Astrocyte of the cerebellum (primary cell): ENCODE results near the gene BPIFA2.

Source experiments
- DNase-seq: peaks from one replicate; pipeline ENCODE4 v3.0.0-alpha.2; 2011; ENCODE audit warnings: low read depth
- H3K4me3 ChIP-seq: 2 replicates; pipeline ENCODE4 v1.5.1; 2011; ENCODE audit warnings: mild to moderate bottlenecking, low read depth, low read length, moderate library complexity
- in situ Hi-C: cut with HindIII; loops from 2 replicates; pipeline ENCODE4 v1.10.0; 2017; ENCODE audit warnings: low sequenced_read_pairs
- TF ChIP-seq, protein P1 (sequence below): IDR thresholded peaks from 2 replicates; pipeline ENCODE4 v1.5.1; 2012; ENCODE audit warnings: low read length, low read depth, moderate library complexity, mild to moderate bottlenecking; ENCODE audit errors: missing control alignments

Gene BPIFA2

DNA sequence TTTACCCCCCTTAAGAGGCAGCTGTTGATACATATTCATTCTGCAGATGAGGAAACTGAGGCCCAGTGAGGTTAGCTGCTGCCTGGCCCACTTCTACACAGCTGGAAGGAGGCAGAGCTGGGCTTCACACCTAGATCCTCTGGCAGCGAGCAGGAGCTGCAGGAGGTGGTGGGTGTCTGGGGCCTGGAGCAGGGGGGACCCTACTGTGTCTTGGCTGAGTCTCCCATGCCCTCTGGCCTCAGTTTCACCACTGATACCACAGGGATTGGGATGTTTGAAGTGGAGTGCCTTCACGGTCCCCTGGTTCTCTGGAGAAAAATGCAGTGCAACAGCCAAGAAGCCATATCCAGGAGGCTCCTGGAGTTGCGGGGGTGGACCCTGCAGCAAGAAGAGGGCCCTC, 8.2 kb upstream of the BPIFA2 start:
- DNase-seq: no peak
- in situ Hi-C loops: no loop called here
- no peak overlapping the region for H3K4me3 ChIP-seq
- TF ChIP-seq, protein P1, sequence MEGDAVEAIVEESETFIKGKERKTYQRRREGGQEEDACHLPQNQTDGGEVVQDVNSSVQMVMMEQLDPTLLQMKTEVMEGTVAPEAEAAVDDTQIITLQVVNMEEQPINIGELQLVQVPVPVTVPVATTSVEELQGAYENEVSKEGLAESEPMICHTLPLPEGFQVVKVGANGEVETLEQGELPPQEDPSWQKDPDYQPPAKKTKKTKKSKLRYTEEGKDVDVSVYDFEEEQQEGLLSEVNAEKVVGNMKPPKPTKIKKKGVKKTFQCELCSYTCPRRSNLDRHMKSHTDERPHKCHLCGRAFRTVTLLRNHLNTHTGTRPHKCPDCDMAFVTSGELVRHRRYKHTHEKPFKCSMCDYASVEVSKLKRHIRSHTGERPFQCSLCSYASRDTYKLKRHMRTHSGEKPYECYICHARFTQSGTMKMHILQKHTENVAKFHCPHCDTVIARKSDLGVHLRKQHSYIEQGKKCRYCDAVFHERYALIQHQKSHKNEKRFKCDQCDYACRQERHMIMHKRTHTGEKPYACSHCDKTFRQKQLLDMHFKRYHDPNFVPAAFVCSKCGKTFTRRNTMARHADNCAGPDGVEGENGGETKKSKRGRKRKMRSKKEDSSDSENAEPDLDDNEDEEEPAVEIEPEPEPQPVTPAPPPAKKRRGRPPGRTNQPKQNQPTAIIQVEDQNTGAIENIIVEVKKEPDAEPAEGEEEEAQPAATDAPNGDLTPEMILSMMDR: no peak

DNA sequence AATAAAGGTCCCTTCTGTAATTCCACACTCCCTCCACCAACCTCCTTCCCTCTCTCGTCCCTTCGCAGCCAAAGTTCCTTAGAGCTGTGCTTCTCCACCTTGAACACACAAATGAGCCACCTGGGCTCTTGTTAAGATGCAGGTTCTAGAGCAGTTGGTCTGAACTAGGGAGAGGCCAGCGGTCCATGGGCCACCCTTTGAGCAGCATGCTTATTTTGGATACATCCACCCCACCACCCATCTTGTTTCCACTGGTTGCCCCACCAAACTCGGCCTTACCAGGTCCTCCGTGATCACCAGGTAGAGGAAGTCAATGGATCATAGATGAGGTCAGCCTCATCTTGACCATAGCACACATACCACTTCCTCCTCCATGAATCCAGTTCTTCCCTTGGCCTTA, 7.3 kb upstream of the BPIFA2 start:
- no peak for DNase-seq
- in situ Hi-C loops: no loop called here
- TF ChIP-seq, protein P1: no peak
- H3K4me3 ChIP-seq: no peak overlapping the region

DNA sequence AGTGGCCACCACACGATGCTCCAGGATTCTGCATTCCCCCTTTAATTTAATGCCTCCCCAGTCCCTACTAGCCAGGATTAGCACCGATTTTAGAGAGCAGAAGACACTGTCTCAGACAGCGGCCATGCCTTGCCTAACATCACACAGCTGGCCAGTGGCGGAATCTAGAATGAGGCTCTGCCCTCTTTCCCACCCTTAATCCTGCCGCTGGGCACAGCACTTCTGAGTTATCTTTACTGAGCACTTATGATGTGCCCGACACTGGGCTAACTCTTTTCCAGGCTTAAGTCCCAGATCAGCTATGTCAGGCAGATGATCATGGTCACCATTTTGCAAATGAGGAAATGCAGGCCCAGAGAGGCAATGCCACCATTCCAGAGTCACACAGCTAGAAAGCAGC, 5.6 kb upstream of the BPIFA2 start:
- in situ Hi-C loops: no loop called here
- DNase-seq: no peak
- no peak overlapping the region for H3K4me3 ChIP-seq
- TF ChIP-seq, protein P1: no peak

DNA sequence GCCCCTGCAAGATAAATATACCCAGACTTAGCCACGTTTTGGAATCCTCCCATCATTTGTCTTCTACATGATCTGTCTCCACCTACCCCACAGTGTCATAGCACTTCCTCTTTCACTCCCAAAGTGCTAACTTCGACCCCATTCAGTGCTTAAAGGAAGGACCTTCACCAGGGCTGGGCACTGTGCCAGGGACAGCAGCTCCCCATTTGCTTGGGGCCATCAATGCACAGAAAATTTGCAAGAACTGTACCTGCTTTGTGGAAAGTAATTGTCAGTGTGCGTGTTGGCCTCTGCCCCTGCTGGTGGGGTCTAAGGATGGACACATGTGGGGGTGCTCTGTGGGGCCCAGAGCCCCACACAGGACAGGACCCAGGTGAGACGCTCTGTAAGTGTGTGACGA, 5.2 kb upstream of the BPIFA2 start:
- no peak overlapping the region for H3K4me3 ChIP-seq
- in situ Hi-C loops: no loop called here
- DNase-seq: no peak
- TF ChIP-seq, protein P1: no peak

DNA sequence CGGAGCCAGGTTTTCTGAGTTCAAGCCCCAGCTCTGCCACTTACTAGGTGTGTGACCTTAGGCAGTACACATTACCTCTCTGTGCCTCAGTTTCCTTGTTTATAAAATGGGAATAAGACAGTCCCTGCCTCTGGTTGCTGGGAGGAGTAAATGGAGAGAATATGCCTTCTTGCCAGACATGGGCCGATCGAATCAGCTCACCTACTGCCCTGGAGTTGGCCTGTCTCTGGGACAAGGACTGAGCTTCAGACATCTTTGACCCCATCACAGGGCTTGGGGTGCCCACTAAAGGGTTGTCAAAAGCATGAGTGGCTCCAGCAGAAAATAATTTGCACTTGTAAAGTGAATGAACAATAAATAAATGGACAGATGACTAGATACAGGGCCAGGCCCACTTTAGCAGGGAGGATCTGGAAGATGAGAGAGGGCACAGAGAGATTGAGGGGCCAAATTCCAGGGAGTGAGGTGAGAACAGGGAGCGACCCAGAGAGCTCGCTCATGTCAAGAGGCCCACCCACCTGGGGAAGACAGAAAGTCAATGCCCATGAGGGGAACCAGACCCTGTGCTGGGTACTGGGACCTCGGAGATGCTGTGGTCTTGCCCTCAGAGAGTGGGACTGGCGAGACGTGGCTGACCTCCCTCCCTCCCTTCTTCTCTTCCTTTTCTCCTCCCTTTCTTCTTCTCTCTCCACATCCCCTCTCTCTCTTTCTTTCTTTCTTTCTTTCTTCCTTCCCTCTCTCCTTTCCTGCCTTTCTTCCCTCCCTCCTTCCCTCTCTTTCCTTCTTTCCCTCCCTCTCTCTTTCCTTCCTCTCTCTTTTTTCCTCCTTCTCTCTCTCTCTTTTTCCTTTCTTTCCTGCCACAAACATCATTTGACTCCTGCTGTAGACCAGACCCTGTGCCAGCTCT, 3.9 kb upstream of the BPIFA2 start:
- in situ Hi-C loops: no loop called here
- no peak for DNase-seq
- no peak overlapping the region for H3K4me3 ChIP-seq
- TF ChIP-seq, protein P1: no peak

DNA sequence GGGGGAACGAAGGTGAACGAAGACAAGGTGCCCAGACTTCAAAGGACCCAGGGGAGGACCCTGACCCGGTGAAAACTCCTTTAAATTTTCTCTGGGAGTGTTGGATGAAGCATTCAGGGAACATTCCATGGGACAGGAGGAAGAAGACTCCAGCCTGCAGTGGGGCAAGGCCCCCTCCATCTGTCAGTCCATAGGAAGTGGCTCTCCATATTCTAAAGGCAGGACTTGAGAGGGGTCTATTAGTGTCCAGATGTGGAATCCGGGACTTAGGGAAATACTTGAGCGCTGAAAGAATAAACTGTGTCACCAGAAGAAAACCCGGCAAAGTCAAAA, 3.2 kb upstream of the BPIFA2 start:
- DNase-seq: no peak
- H3K4me3 ChIP-seq: no peak overlapping the region
- in situ Hi-C loops: no loop called here
- TF ChIP-seq, protein P1: no peak
